SK-N-SH (cell line): Measurements from ENCODE around the gene BMAL1. TPM values are rescaled to one million over a fixed set of nuclear protein-coding genes. Genes with fewer than 3 reads are reported as not detected.

Experiments used
- CTCF ChIA-PET: fragments of 300-600, 350-600 bp; formaldehyde crosslinking; extraction: SDS; loops from one replicate; lab custom pipeline; 2021; lab: Yijun Ruan, JAX
- POLR2A ChIA-PET: fragments of 350-600 bp; sonication (Branson Sonifier 250); formaldehyde crosslinking; extraction: SDS; loops from one replicate; lab custom pipeline; 2020; ENCODE audit warnings: antibody characterized with exemption, inconsistent platforms; lab: Yijun Ruan, JAX
- DNase-seq: peaks from one replicate; pipeline ENCODE4 v3.0.0; 2012
- H2AFZ ChIP-seq: fragments of 200-600 bp; sonication (generic); 2 replicates; pipeline ENCODE4 v1.8.1; 2016; ENCODE audit warnings: antibody characterized with exemption, mild to moderate bottlenecking, low read depth
- H3F3A ChIP-seq: fragments of 200-600 bp; sonication (generic); replicated peaks from 2 replicates; pipeline ENCODE3; 2016; ENCODE audit warnings: antibody characterized with exemption, mild to moderate bottlenecking; ENCODE audit not compliant: insufficient read depth
- H3K27ac ChIP-seq, 2 experiments: fragments of 200-500 bp in 1 of 2; fragments of 200-600 bp in 1 of 2; sonication (Bioruptor generic) in 1 of 2; sonication (generic), shearing (Covaris generic) in 1 of 2; 2 replicates each; pipeline versions ENCODE4 v1.5.1 to v1.6.1; 2014 to 2016; ENCODE audit warnings: low read depth in 2 of 2, inconsistent platforms in 1 of 2, low read length in 1 of 2, mild to moderate bottlenecking in 1 of 2, mixed read lengths in 1 of 2
- H3K27me3 ChIP-seq: fragments of 200-600 bp; sonication (generic), shearing (Covaris generic); 2 replicates; pipeline ENCODE4 v1.6.1; 2016; ENCODE audit warnings: mixed run types; ENCODE audit not compliant: insufficient read depth
- H3K36me3 ChIP-seq, 2 experiments: fragments of 200-500 bp in 1 of 2; fragments of 200-600 bp in 1 of 2; sonication (Bioruptor generic) in 1 of 2; sonication (generic) in 1 of 2; replicated peaks in 1 of 2; 2 replicates each; pipeline versions ENCODE3 to v1.5.1; 2014 to 2016; ENCODE audit warnings: low read length in 1 of 2, mild to moderate bottlenecking in 1 of 2; ENCODE audit not compliant: insufficient read depth in 2 of 2, control insufficient read depth in 1 of 2
- H3K4me1 ChIP-seq, 2 experiments: fragments of 200-500 bp in 1 of 2; fragments of 200-600 bp in 1 of 2; sonication (Bioruptor generic) in 1 of 2; sonication (generic), shearing (Covaris generic) in 1 of 2; 2 replicates each; pipeline versions ENCODE4 v1.5.1 to v1.6.1; 2014 to 2016; ENCODE audit warnings: low read depth in 1 of 2, low read length in 1 of 2, mixed run types in 1 of 2; ENCODE audit not compliant: insufficient read depth in 2 of 2, control insufficient read depth in 1 of 2
- H3K4me2 ChIP-seq: fragments of 200-600 bp; sonication (generic), shearing (Covaris generic); 2 replicates; pipeline ENCODE4 v1.6.1; 2017; ENCODE audit warnings: mixed run types
- H3K4me3 ChIP-seq, 2 experiments: fragments of 200-500 bp in 1 of 2; fragments of 200-600 bp in 1 of 2; sonication (Bioruptor generic) in 1 of 2; sonication (generic), shearing (Covaris generic) in 1 of 2; 2 replicates each; pipeline versions ENCODE4 v1.5.1 to v1.8.1; 2014 to 2016; ENCODE audit warnings: low read depth in 2 of 2, inconsistent platforms in 1 of 2, low read length in 1 of 2, mild to moderate bottlenecking in 1 of 2, mixed read lengths in 1 of 2, moderate library complexity in 1 of 2
- H3K79me2 ChIP-seq: fragments of 200-600 bp; sonication (generic); 2 replicates; pipeline ENCODE4 v1.8.1; 2017; ENCODE audit warnings: mild to moderate bottlenecking; ENCODE audit not compliant: insufficient read depth
- H3K9ac ChIP-seq: fragments of 200-600 bp; sonication (generic); 2 replicates; pipeline ENCODE4 v1.6.1; 2017; ENCODE audit warnings: mixed run types
- H3K9me2 ChIP-seq: fragments of 200-600 bp; sonication (generic); 2 replicates; pipeline ENCODE4 v1.6.1; 2017; ENCODE audit warnings: mixed run types
- H3K9me3 ChIP-seq: fragments of 200-600 bp; sonication (generic); 2 replicates; pipeline ENCODE4 v1.6.1; 2017; ENCODE audit warnings: mixed run types, mild to moderate bottlenecking, moderate library complexity
- H4K20me1 ChIP-seq: fragments of 200-600 bp; sonication (generic); 2 replicates; pipeline ENCODE4 v1.6.1; 2017; ENCODE audit warnings: mild to moderate bottlenecking, mixed run types; ENCODE audit not compliant: insufficient read depth
- CTCF ChIP-seq: fragments of 200-600 bp; sonication (generic); IDR thresholded peaks from 2 replicates; pipeline ENCODE4 v1.6.1; 2017; ENCODE audit warnings: antibody characterized with exemption, mild to moderate bottlenecking, moderate library complexity
- ELF1 ChIP-seq: IDR thresholded peaks from 2 replicates; pipeline ENCODE4 v1.4.0; 2012
- EP300 ChIP-seq, 2 experiments: IDR thresholded peaks; 2 replicates each; pipeline versions ENCODE4 v1.4.0 to v1.6.1; 2012; ENCODE audit warnings: borderline replicate concordance in 1 of 2, low read depth in 1 of 2, low read length in 1 of 2
- GATA2 ChIP-seq: sonication (generic); formaldehyde crosslinking; IDR thresholded peaks from 2 replicates; pipeline ENCODE4 v1.5.0; 2020; ENCODE audit warnings: mild to moderate bottlenecking, missing genetic modification reagents
- IRF3 ChIP-seq: fragments of 150-350 bp; IDR thresholded peaks from 2 replicates; pipeline ENCODE4 v1.6.1; 2016; ENCODE audit warnings: mild to moderate bottlenecking, low read depth, low read length
- MXI1 ChIP-seq: IDR thresholded peaks from 2 replicates; pipeline ENCODE4 v1.6.1; 2012; ENCODE audit warnings: mild to moderate bottlenecking, low read depth, low read length, improper control_type of control experiment
- NRF1 ChIP-seq: IDR thresholded peaks from 2 replicates; pipeline ENCODE4 v1.6.1; 2012; ENCODE audit warnings: low read depth, mild to moderate bottlenecking, low read length
- PBX3 ChIP-seq: IDR thresholded peaks from 2 replicates; pipeline ENCODE4; 2012
- RCOR1 ChIP-seq: fragments of 150-350 bp; IDR thresholded peaks from 2 replicates; pipeline ENCODE4 v1.6.1; 2017; ENCODE audit warnings: antibody characterized with exemption, low read length
- RFX5 ChIP-seq: IDR thresholded peaks from 2 replicates; pipeline ENCODE4 v1.6.1; 2012; ENCODE audit warnings: mild to moderate bottlenecking, improper control_type of control experiment, low read length
- RXRA ChIP-seq: IDR thresholded peaks from 2 replicates; pipeline ENCODE4 v1.4.0; 2012; ENCODE audit warnings: low read depth, mild to moderate bottlenecking, borderline replicate concordance
- TAF1 ChIP-seq: IDR thresholded peaks from 2 replicates; pipeline ENCODE4 v1.6.1; 2012; ENCODE audit warnings: low read depth, mild to moderate bottlenecking, low read length, moderate library complexity, borderline replicate concordance
- TCF12 ChIP-seq: IDR thresholded peaks from 2 replicates; pipeline ENCODE4 v1.4.0; 2012
- USF2 ChIP-seq: fragments of 150-350 bp; IDR thresholded peaks from 2 replicates; pipeline ENCODE4 v1.6.1; 2017; ENCODE audit warnings: antibody characterized with exemption, low read length, low read depth, borderline replicate concordance
- ZBTB33 ChIP-seq: IDR thresholded peaks from 2 replicates; pipeline ENCODE4 v1.4.0; 2012; ENCODE audit warnings: low read depth, borderline replicate concordance
- WGBS: methylation state at CpG from one replicate; pipeline ENCODE4 v1.1.6; 2017; ENCODE audit warnings: low lambda C conversion rate; 5-methylcytosine and 5-hydroxymethylcytosine counted together
- polyA plus RNA-seq, 3 experiments: library from polyadenylated mRNA; depleted of rRNA; stranded (reverse); fragments of >200 nt; gene quantifications; 2 replicates each; pipeline ENCODE4 v1.2.3, GENCODE V29; 2012

BMAL1 gene
- polyA plus RNA-seq, 1 of the 3 experiments (the other 2 are of a cell fraction): 6.5 TPM

- TF ChIP-seq GATA2 (CRISPR knock-in tag): no peak
- TF ChIP-seq RFX5: no peak
- no peak for TF ChIP-seq ELF1
- TF ChIP-seq MXI1: no peak
- no peak for TF ChIP-seq TCF12
- TF ChIP-seq RXRA: no peak
- no peak for TF ChIP-seq IRF3
- TF ChIP-seq CTCF: no peak
- TF ChIP-seq TAF1: no peak
- TF ChIP-seq ZBTB33: no peak
- no peak for TF ChIP-seq RCOR1
- no peak for TF ChIP-seq EP300 (IDR thresholded peaks at IDR 0.05; ENCODE audit: borderline replicate concordance in 1 of 2, low read depth in 1 of 2, low read length in 1 of 2)
- TF ChIP-seq PBX3: no peak
- TF ChIP-seq USF2: no peak
- TF ChIP-seq NRF1: no peak
- Histone ChIP-seq H2AFZ (no peak overlapping the region), H3K4me3 (no peak overlapping the region), H3K9me3 (no peaks in the 10 kb centered on the region), H3K27me3 (no peaks in the 10 kb centered on the region), H3K79me2 (no peaks in the 10 kb centered on the region), H3K27ac (no peak overlapping the region), H3K36me3 (no peaks in the 10 kb centered on the region), H3K9ac (no peak overlapping the region), H4K20me1 (no peaks in the 10 kb centered on the region), H3K9me2 (no peaks in the 10 kb centered on the region), H3K4me1 (no peaks in the 10 kb centered on the region), H3K4me2 (no peak overlapping the region), H3F3A (peaks cover 4% of the 10 kb centered on the region)
- DNase-seq: no peak
- ChIA-PET CTCF (interaction anchor here (1.0 to 2.8 kb wide), 3 partner anchors 14 to 42 kb away, joined by 3 to 13 read pairs (median 11); no protein-coding TSS in a partner anchor), POLR2A (no interaction called here)
- 71% methylated on average over 4 of the region's 4 CpGs for WGBS
Measured at GRCh38 chr11:13252438-13252837, 25.2 kb upstream of the BMAL1 start.
